Suprapubic skin (tissue), 4 donors: ENCODE data around the gene TNFRSF25. TPM values are rescaled to one million over a fixed set of nuclear protein-coding genes. Genes with fewer than 3 reads are reported as not detected.
A peak's percentile ranks its signal among the peaks of the same experiment; 100 is the strongest.

Source experiments
- DNase-seq, 2 donors: peaks; one replicate each; pipeline ENCODE4 v3.0.0-alpha.2; 2019; ENCODE audit warnings: low spot score in 2 of 2
- H3K27ac ChIP-seq: fragments of 200-600 bp; sonication (generic); one replicate; pipeline ENCODE4 v1.5.1; 2019
- H3K27me3 ChIP-seq: fragments of 200-600 bp; sonication (generic); one replicate; pipeline ENCODE4 v1.5.1; 2019
- H3K36me3 ChIP-seq: fragments of 200-600 bp; sonication (generic); one replicate; pipeline ENCODE4 v1.5.1; 2019
- H3K4me1 ChIP-seq: fragments of 200-600 bp; sonication (generic); one replicate; pipeline ENCODE4 v1.5.1; 2019
- H3K4me3 ChIP-seq: fragments of 200-600 bp; sonication (generic); one replicate; pipeline ENCODE4 v1.5.1; 2019; ENCODE audit warnings: mild to moderate bottlenecking
- H3K9me3 ChIP-seq: fragments of 200-600 bp; sonication (generic); one replicate; pipeline ENCODE4 v1.5.1; 2019
- CTCF ChIP-seq, 2 donors: fragments of 200-600 bp in 1 of 2; fragments of 450-650 bp in 1 of 2; sonication (generic) in 1 of 2; IDR thresholded peaks; one replicate each; pipeline ENCODE4 v1.5.1; 2016 to 2019; ENCODE audit warnings: antibody characterized with exemption in 2 of 2, mild to moderate bottlenecking in 1 of 2, moderate library complexity in 1 of 2
- EP300 ChIP-seq: sonication (generic); formaldehyde crosslinking; IDR thresholded peaks from one replicate; pipeline ENCODE4 v1.6.1; 2017; ENCODE audit warnings: antibody characterized with exemption
- POLR2A ChIP-seq, 2 donors: fragments of 450-650 bp; IDR thresholded peaks; one replicate each; pipeline ENCODE4 v1.6.1; 2017; ENCODE audit warnings: antibody characterized with exemption in 2 of 2, mild to moderate bottlenecking in 2 of 2, moderate library complexity in 2 of 2
- POLR2AphosphoS5 ChIP-seq, 3 donors: sonication (generic); formaldehyde crosslinking; IDR thresholded peaks; one replicate each; pipeline ENCODE4 v1.6.1; 2017; ENCODE audit warnings: antibody characterized with exemption in 3 of 3
- WGBS: methylation state at CpG from one replicate; pipeline ENCODE4 v1.1.5; 2018; 5-methylcytosine and 5-hydroxymethylcytosine counted together
- total RNA-seq, 4 donors: library from RNA; depleted of rRNA; stranded (reverse); fragments of >200 nt; gene quantifications; one replicate each; pipeline ENCODE4 v1.1.0, GENCODE V29; 2016

The TNFRSF25 gene
- total RNA-seq, 4 donors from 2014 or later, result 66.8 to 411 (median 99.5) TPM

- DNase-seq, result no peak
- H3K27me3 ChIP-seq, result no peaks in the 10 kb centered on the region
- H3K36me3 ChIP-seq, result no peaks in the 10 kb centered on the region
- 85% methylated on average over 26 of the region's 31 CpGs for WGBS
- no peak overlapping the region for H3K4me3 ChIP-seq
- H3K27ac ChIP-seq, result no peak overlapping the region
- TF ChIP-seq CTCF (IDR thresholded peaks at IDR 0.05) (no peak), EP300 (no peak), POLR2A (IDR thresholded peaks at IDR 0.05) (no peak), POLR2AphosphoS5 (IDR thresholded peaks at IDR 0.05) (no peak)
- no peaks in the 10 kb centered on the region for H3K9me3 ChIP-seq
- peaks cover 14% of the 10 kb centered on the region for H3K4me1 ChIP-seq
These were observed 40.5 kb upstream of the TNFRSF25 start for GRCh38 chr1:6506210-6507036.

- no peak for DNase-seq
- Histone ChIP-seq H3K27ac (no peak overlapping the region), H3K9me3 (no peaks in the 10 kb centered on the region), H3K36me3 (no peaks in the 10 kb centered on the region), H3K4me1 (peaks cover 14% of the 10 kb centered on the region), H3K27me3 (no peaks in the 10 kb centered on the region), H3K4me3 (no peak overlapping the region)
- WGBS, result 90% methylated on average over 17 of the region's 31 CpGs
- no peak for TF ChIP-seq POLR2AphosphoS5 (IDR thresholded peaks at IDR 0.05)
- no peak for TF ChIP-seq POLR2A (IDR thresholded peaks at IDR 0.05)
- no peak for TF ChIP-seq CTCF (IDR thresholded peaks at IDR 0.05)
- no peak for TF ChIP-seq EP300
These were observed 39.6 kb upstream of the TNFRSF25 start for GRCh38 chr1:6505367-6506209.

DNA sequence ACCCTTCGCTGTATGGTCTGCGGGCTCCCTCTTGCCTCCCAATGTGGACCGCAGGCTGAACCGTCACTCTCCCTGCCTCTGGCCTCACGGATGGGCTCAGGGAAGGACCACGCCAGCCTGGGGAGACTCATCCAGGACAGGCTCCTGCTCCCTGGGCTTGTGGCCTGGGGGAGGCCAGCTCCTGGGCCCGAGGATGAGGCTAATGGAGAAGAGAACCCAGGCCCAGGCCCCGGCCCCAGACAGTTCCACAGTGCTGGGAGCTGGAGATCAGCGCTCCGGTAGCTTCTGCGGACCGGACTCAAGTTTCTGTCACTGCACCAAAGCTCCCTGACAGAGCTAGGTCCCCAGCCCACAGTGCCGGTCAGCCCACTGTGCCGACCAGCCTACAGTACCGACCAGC is 38.9 kb upstream of the TNFRSF25 start:
- H3K4me1 ChIP-seq, result peaks cover 14% of the 10 kb centered on the region
- TF ChIP-seq EP300 (no peak), POLR2AphosphoS5 (IDR thresholded peaks at IDR 0.05) (no peak)
- H3K9me3 ChIP-seq, result no peaks in the 10 kb centered on the region
- H3K27ac ChIP-seq, result no peak overlapping the region
- H3K4me3 ChIP-seq, result no peak overlapping the region
- H3K36me3 ChIP-seq, result no peaks in the 10 kb centered on the region
- 96% methylated on average over 9 of the region's 15 CpGs for WGBS
- no peaks in the 10 kb centered on the region for H3K27me3 ChIP-seq
- DNase-seq, result no peak

DNA sequence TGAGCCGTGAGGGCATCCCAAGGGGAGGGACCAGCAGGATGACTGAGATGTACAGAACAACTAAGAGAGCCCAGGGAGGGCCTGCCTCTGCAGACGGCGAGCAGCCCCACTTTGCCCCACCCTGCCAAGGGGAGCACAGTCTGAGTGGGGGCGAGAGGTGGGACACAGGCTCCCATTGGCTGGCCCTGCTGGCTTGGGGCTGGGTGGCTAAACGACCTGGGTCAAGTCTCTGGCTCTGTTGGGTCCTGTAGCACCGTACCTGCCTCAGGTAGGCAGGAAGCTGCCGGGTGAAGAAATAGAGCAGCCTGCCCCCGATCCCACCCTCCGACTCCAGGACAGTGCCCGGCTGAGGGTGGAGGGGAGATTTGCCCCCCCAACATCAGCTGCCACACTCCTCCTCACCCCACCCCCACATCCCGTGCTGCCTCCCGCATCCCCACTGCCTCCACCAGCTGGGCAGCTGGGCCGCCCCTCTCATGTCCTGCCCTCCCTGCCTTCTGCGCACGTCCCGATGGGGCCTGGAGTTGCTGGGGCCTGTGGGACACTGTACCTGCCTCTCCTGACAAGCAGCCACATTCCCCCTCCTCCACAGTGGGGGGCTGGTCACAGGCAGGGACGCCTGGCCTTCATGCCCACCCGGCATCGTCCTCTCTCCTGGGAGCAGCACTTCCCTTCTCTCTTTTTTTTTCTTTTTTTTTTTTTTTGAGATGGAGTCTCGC is 38.1 kb upstream of the TNFRSF25 start:
- WGBS, result 90% methylated on average over 11 of the region's 20 CpGs
- no peaks in the 10 kb centered on the region for H3K36me3 ChIP-seq
- H3K4me1 ChIP-seq, result peaks cover 14% of the 10 kb centered on the region
- H3K4me3 ChIP-seq, result no peak overlapping the region
- no peaks in the 10 kb centered on the region for H3K9me3 ChIP-seq
- no peaks in the 10 kb centered on the region for H3K27me3 ChIP-seq
- no peak for DNase-seq
- no peak overlapping the region for H3K27ac ChIP-seq
- no peak for TF ChIP-seq EP300
- TF ChIP-seq POLR2A (IDR thresholded peaks at IDR 0.05), result no peak
- TF ChIP-seq CTCF (IDR thresholded peaks at IDR 0.05), result no peak

DNA sequence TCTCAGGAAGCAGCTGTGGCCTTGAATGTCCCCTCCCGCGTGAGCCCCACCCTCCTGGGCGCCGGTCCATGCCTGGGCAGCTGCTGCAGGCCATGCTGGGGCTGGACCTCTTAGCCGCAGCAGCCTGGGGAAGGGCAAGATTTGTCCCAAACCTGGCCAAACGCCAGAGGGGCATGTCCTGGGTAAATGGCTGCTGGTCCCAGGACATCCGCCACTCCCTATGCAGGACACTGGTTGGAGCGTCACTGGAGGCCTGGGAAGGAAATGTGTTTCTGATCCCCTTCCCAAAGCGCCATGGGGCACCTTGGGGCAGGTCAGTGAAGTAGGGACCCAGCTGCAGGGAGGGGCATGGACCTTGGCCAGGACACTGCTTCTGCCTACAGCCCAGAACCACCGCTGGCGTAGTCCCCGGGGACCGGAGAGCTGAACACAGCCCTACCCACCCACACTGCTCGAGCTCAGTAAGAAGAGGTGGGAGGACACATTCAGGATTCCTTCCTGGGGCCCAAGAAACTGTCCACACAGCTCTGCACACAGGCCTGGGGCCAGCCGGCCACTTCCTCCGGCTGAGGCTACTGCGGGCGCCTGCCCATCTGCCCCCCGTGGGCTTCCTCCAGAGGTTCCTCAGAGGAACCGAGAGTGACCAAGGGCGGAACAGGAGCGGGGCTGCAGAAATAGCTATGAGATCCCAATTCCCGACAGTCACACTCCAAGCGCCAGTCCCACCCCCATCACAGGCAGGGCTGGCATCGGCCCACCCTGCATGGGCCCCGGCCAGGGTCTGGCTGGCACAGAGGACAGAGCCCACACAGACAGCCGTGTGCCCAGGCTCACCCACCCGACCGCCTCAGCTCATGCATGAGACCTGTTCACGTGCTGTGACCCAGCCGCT is 36.3 kb upstream of the TNFRSF25 start:
- no peak for TF ChIP-seq POLR2A (IDR thresholded peaks at IDR 0.05)
- peak in 1 of 3 donors; percentile 3 for TF ChIP-seq POLR2AphosphoS5 (IDR thresholded peaks at IDR 0.05)
- Histone ChIP-seq H3K9me3 (no peaks in the 10 kb centered on the region), H3K27ac (no peak overlapping the region), H3K36me3 (no peaks in the 10 kb centered on the region), H3K4me3 (no peak overlapping the region), H3K27me3 (no peaks in the 10 kb centered on the region), H3K4me1 (peaks cover 30% of the 10 kb centered on the region)
- DNase-seq, result peak in 1 of 2 donors; percentile 85
- 33% methylated on average over 13 of the region's 31 CpGs for WGBS
